Activated B cell treated with CpG ODN at 0.5 μM for 24 hours (primary cell): ENCODE data around the gene ATP1A1. TPM values are rescaled to one million over a fixed set of nuclear protein-coding genes. Genes with fewer than 3 reads are reported as not detected.

Source experiments
- ATAC-seq: fragments of 200-7000 bp; cut with Tn5 transposase; one replicate; pipeline ENCODE4 v1.10.0; 2021; ENCODE audit warnings: low read depth, mild to moderate bottlenecking, moderate library complexity
- CTCF ChIA-PET: fragments of 350-600 bp; sonication (Branson Sonifier 250); formaldehyde crosslinking; loops from one replicate; lab custom pipeline; 2021; ENCODE audit warnings: antibody characterized with exemption; lab: Charles Lee
- POLR2A ChIA-PET: fragments of 350-600 bp; sonication (Branson Sonifier 250); formaldehyde crosslinking; loops from one replicate; lab custom pipeline; 2021; ENCODE audit warnings: antibody characterized with exemption; lab: Charles Lee
- DNase-seq: peaks from one replicate; pipeline ENCODE4 v3.0.0; 2022
- H3K27ac Mint-ChIP-seq: one replicate; pipeline ENCODE4 v1.8.0; 2020; ENCODE audit warnings: mixed read lengths
- H3K27me3 Mint-ChIP-seq: one replicate; pipeline ENCODE4 v1.8.0; 2021; ENCODE audit warnings: mixed read lengths
- H3K36me3 Mint-ChIP-seq: one replicate; pipeline ENCODE4 v1.8.0; 2021; ENCODE audit warnings: low read depth, mixed read lengths
- H3K4me1 Mint-ChIP-seq: one replicate; pipeline ENCODE4 v1.8.0; 2021; ENCODE audit warnings: mixed read lengths
- H3K4me3 Mint-ChIP-seq: one replicate; pipeline ENCODE4 v1.8.0; 2020; ENCODE audit warnings: mild to moderate bottlenecking, mixed read lengths
- H3K9me3 Mint-ChIP-seq: one replicate; pipeline ENCODE4 v1.8.0; 2020; ENCODE audit warnings: mixed read lengths
- CTCF ChIP-seq: fragments of 200-600 bp; IDR thresholded peaks from one replicate; pipeline ENCODE4 v1.8.0; 2022; ENCODE audit warnings: antibody characterized with exemption, mild to moderate bottlenecking
- intact Hi-C: fragments of 100-400 bp; cut with micrococcal nuclease; formaldehyde crosslinking; loops from one replicate; pipeline ENCODE4 v1.15.1; 2024
- total RNA-seq: library from RNA; stranded (reverse); gene quantifications from 2 replicates; pipeline ENCODE4 v1.2.3, GENCODE V29; 2022

ATP1A1 gene
- total RNA-seq, 1 donor from 2014 or later: 151 TPM

GRCh38 chr1:116382321-116382720, 9.3 kb downstream of the ATP1A1 start:
- ATAC-seq (no peak), DNase-seq (no peak)
- H3K4me1 Mint-ChIP-seq: peaks cover 51% of the 10 kb centered on the region
- no peak overlapping the region for H3K27ac Mint-ChIP-seq
- no peak overlapping the region for H3K4me3 Mint-ChIP-seq
- peaks cover 42% of the 10 kb centered on the region for H3K36me3 Mint-ChIP-seq
- intact Hi-C loops: no loop called here
- H3K9me3 Mint-ChIP-seq: no peaks in the 10 kb centered on the region
- CTCF ChIA-PET: interaction anchor here (1.1 to 1.3 kb wide), 3 partner anchors 14 to 192 kb away, joined by 3 read pairs; no protein-coding TSS in a partner anchor
- TF ChIP-seq CTCF: no peak
- H3K27me3 Mint-ChIP-seq: no peaks in the 10 kb centered on the region
- POLR2A ChIA-PET: interaction anchor here (1.0 kb wide), 1 partner anchor 9 kb away, joined by 3 read pairs; the partner anchor contains the start of gene ATP1A1

GRCh38 chr1:116382857-116383483, 9.9 kb downstream of the ATP1A1 start:
- H3K9me3 Mint-ChIP-seq: no peaks in the 10 kb centered on the region
- peaks cover 44% of the 10 kb centered on the region for H3K4me1 Mint-ChIP-seq
- peaks cover 48% of the 10 kb centered on the region for H3K36me3 Mint-ChIP-seq
- ATAC-seq (no peak), DNase-seq (no peak)
- H3K27ac Mint-ChIP-seq: no peak overlapping the region
- no peak for TF ChIP-seq CTCF
- intact Hi-C loops: no loop called here
- H3K4me3 Mint-ChIP-seq: no peak overlapping the region
- ChIA-PET CTCF (interaction anchor here (1.2 to 1.3 kb wide), 2 partner anchors 14 to 191 kb away, joined by 3 read pairs; no protein-coding TSS in a partner anchor), POLR2A (interaction anchor here (1.0 kb wide), 1 partner anchor 10 kb away, joined by 3 read pairs; the partner anchor contains the start of gene ATP1A1)
- no peaks in the 10 kb centered on the region for H3K27me3 Mint-ChIP-seq

GRCh38 chr1:116386042-116386441, 13.0 kb downstream of the ATP1A1 start:
- CTCF ChIA-PET: no interaction called here
- no peaks in the 10 kb centered on the region for H3K27me3 Mint-ChIP-seq
- H3K27ac Mint-ChIP-seq: no peak overlapping the region
- ATAC-seq: no peak
- peaks cover 76% of the 10 kb centered on the region for H3K36me3 Mint-ChIP-seq
- H3K4me1 Mint-ChIP-seq: peaks cover 18% of the 10 kb centered on the region
- no peaks in the 10 kb centered on the region for H3K9me3 Mint-ChIP-seq
- no peak for DNase-seq
- TF ChIP-seq CTCF: no peak
- H3K4me3 Mint-ChIP-seq: no peak overlapping the region
- intact Hi-C loops: no loop called here
- POLR2A ChIA-PET: no interaction called here

DNA sequence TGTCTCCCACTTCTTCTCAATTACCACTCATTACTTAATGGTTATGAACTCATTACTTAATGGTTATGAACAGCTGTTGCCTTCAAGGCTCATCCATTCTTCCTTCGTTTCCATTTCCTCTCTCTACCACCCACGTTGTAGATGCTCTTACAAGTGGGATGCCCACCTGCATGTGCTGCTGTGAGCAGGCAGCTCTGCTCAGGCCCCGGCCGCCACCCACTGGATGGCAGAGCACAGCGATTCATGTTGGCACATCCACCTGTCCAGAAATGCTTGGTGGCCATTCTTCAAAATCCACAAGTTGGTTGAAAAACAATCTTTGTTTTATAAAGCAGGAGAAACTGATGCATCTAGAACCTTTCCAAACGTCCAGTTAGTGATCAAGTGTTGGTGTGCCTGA, 14.5 kb downstream of the ATP1A1 start:
- H3K36me3 Mint-ChIP-seq: peaks cover 89% of the 10 kb centered on the region
- CTCF ChIA-PET: no interaction called here
- H3K27ac Mint-ChIP-seq: no peak overlapping the region
- peaks cover 8% of the 10 kb centered on the region for H3K4me1 Mint-ChIP-seq
- DNase-seq (no peak), ATAC-seq (no peak)
- POLR2A ChIA-PET: no interaction called here
- intact Hi-C loops: no loop called here
- no peak overlapping the region for H3K4me3 Mint-ChIP-seq
- no peaks in the 10 kb centered on the region for H3K27me3 Mint-ChIP-seq
- TF ChIP-seq CTCF: no peak
- H3K9me3 Mint-ChIP-seq: no peaks in the 10 kb centered on the region

DNA sequence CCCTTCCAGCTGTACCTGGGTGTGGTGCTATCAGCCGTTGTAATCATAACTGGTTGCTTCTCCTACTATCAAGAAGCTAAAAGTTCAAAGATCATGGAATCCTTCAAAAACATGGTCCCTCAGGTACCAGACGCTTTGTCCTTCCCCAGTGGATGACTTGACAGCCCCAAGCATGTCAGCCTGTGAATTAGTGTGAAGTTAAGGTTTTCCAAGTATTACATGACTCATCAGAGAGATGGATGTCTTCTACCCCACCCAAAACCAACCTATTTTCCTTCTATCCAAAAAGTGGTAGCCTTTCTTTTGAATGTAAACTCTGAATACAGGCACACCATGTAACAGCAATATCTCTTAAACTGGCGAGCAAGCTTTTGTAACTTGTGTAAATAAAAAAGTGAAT, 15.1 kb downstream of the ATP1A1 start:
- ATAC-seq (no peak), DNase-seq (no peak)
- no peak overlapping the region for H3K4me3 Mint-ChIP-seq
- POLR2A ChIA-PET: no interaction called here
- CTCF ChIA-PET: no interaction called here
- no peak for TF ChIP-seq CTCF
- H3K27ac Mint-ChIP-seq: no peak overlapping the region
- peaks cover 92% of the 10 kb centered on the region for H3K36me3 Mint-ChIP-seq
- peaks cover 3% of the 10 kb centered on the region for H3K4me1 Mint-ChIP-seq
- H3K27me3 Mint-ChIP-seq: no peaks in the 10 kb centered on the region
- no peaks in the 10 kb centered on the region for H3K9me3 Mint-ChIP-seq
- intact Hi-C loops: no loop called here
